ENCODE data around the gene WFDC5. TPM values are rescaled to one million over a fixed set of nuclear protein-coding genes. Genes with fewer than 3 reads are reported as not detected.

The WFDC5 gene
- total RNA-seq, 1 donor = not detected

- TF ChIP-seq CTCF (IDR thresholded peaks at IDR 0.05; ENCODE audit: insufficient read depth, low read length) = peak; percentile 49
- peak; percentile 50 for DNase-seq (ENCODE audit: low read depth)
- peak overlapping the region; percentile 13 for H3K4me3 ChIP-seq (ENCODE audit: low read depth, low read length)
Observed at GRCh38 chr20:45097485-45098102, 17.4 kb downstream of the WFDC5 start.

GRCh38 chr20:45096781-45097180 lies 18.2 kb downstream of the WFDC5 start:
- H3K4me3 ChIP-seq (ENCODE audit: low read depth, low read length) = no peak overlapping the region
- DNase-seq (ENCODE audit: low read depth) = no peak
- TF ChIP-seq CTCF (IDR thresholded peaks at IDR 0.05; ENCODE audit: insufficient read depth, low read length) = no peak

- DNase-seq (ENCODE audit: low read depth) = peak; percentile 80
- no peak overlapping the region for H3K4me3 ChIP-seq (ENCODE audit: low read depth, low read length)
- TF ChIP-seq CTCF (IDR thresholded peaks at IDR 0.05; ENCODE audit: insufficient read depth, low read length) = peak; percentile 87
Observed at GRCh38 chr20:45095805-45096238, 19.2 kb downstream of the WFDC5 start.

GRCh38 chr20:45094864-45095574 lies 20.0 kb downstream of the WFDC5 start:
- no peak overlapping the region for H3K4me3 ChIP-seq (ENCODE audit: low read depth, low read length)
- DNase-seq (ENCODE audit: low read depth) = no peak

GRCh38 chr20:45094201-45094600 lies 20.8 kb downstream of the WFDC5 start:
- H3K4me3 ChIP-seq (ENCODE audit: low read depth, low read length) = no peak overlapping the region
- DNase-seq (ENCODE audit: low read depth) = no peak
- TF ChIP-seq CTCF (IDR thresholded peaks at IDR 0.05; ENCODE audit: insufficient read depth, low read length) = no peak

More at GRCh38 chr20:45094864-45095574, 20.0 kb downstream of the WFDC5 start:
- no peak for TF ChIP-seq CTCF (IDR thresholded peaks at IDR 0.05; ENCODE audit: insufficient read depth, low read length)

- DNase-seq (ENCODE audit: low read depth) = no peak
- no peak overlapping the region for H3K4me3 ChIP-seq (ENCODE audit: low read depth, low read length)
- TF ChIP-seq CTCF (IDR thresholded peaks at IDR 0.05; ENCODE audit: insufficient read depth, low read length) = no peak
Observed at GRCh38 chr20:45092898-45093297, 22.1 kb downstream of the WFDC5 start.
